Type B pancreatic cell (in vitro differentiated cells): ENCODE measurements around the gene DMD. TPM values are rescaled to one million over a fixed set of nuclear protein-coding genes. Genes with fewer than 3 reads are reported as not detected.

ENCODE experiments used
- DNase-seq: peaks from one replicate; pipeline ENCODE4 v3.0.0; 2021; ENCODE audit warnings: mixed read lengths; ENCODE audit not compliant: unreplicated experiment; ENCODE audit errors: extremely low spot score
- H3K27ac Mint-ChIP-seq: 2 replicates; pipeline ENCODE4 v1.8.0; 2021; ENCODE audit warnings: mild to moderate bottlenecking, mixed read lengths
- H3K27me3 Mint-ChIP-seq: 2 replicates; pipeline ENCODE4 v1.8.0; 2021; ENCODE audit warnings: mixed read lengths
- H3K36me3 Mint-ChIP-seq: 2 replicates; pipeline ENCODE4 v1.8.0; 2021; ENCODE audit warnings: mixed read lengths
- H3K4me1 Mint-ChIP-seq: one replicate; pipeline ENCODE4 v1.8.0; 2021; ENCODE audit warnings: mixed read lengths; ENCODE audit not compliant: unreplicated experiment
- H3K4me3 Mint-ChIP-seq: 2 replicates; pipeline ENCODE4 v1.8.0; 2021; ENCODE audit warnings: mild to moderate bottlenecking, mixed read lengths
- H3K9me3 Mint-ChIP-seq: 2 replicates; pipeline ENCODE4 v1.8.0; 2021; ENCODE audit warnings: mixed read lengths
- total RNA-seq: library from RNA; stranded (reverse); gene quantifications from 2 replicates; pipeline ENCODE4 v1.2.1, GENCODE V29; 2021; ENCODE audit warnings: low replicate concordance
- TF ChIP-seq, protein P1 (sequence below): fragments of 200-600 bp; sonication (generic); conservative IDR thresholded peaks from 2 replicates; pipeline ENCODE4 v1.5.0; 2021; ENCODE audit warnings: antibody characterized with exemption, mild to moderate bottlenecking

DMD gene
- total RNA-seq, 1 donor from 2014 or later = 57.1 TPM

DNA sequence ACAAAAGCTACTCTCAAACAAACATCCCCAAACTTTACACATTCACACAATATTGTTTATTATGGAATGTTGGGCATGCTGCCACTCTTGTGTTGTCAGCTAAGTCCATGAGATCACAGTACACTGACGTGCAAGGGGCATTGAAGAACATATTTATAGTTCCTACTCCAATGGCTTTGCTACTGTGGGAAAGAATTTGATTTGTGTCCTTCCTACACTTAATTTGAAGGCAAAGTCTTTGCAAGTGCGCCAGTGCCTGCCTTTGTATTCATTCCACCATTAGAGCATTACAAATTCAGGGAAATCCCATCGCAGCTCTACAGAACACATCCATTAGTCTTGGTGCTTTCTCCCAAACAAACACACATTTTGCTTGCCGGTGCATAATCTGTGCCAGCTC lies 2094.1 kb downstream of the DMD start:
- no peaks in the 10 kb centered on the region for H3K4me1 Mint-ChIP-seq
- no peak for DNase-seq
- peaks cover 7% of the 10 kb centered on the region for H3K9me3 Mint-ChIP-seq
- no peaks in the 10 kb centered on the region for H3K36me3 Mint-ChIP-seq
- peaks cover 6% of the 10 kb centered on the region for H3K27me3 Mint-ChIP-seq
- no peak overlapping the region for H3K4me3 Mint-ChIP-seq
- no peak overlapping the region for H3K27ac Mint-ChIP-seq
- TF ChIP-seq, protein P1, sequence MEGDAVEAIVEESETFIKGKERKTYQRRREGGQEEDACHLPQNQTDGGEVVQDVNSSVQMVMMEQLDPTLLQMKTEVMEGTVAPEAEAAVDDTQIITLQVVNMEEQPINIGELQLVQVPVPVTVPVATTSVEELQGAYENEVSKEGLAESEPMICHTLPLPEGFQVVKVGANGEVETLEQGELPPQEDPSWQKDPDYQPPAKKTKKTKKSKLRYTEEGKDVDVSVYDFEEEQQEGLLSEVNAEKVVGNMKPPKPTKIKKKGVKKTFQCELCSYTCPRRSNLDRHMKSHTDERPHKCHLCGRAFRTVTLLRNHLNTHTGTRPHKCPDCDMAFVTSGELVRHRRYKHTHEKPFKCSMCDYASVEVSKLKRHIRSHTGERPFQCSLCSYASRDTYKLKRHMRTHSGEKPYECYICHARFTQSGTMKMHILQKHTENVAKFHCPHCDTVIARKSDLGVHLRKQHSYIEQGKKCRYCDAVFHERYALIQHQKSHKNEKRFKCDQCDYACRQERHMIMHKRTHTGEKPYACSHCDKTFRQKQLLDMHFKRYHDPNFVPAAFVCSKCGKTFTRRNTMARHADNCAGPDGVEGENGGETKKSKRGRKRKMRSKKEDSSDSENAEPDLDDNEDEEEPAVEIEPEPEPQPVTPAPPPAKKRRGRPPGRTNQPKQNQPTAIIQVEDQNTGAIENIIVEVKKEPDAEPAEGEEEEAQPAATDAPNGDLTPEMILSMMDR = no peak

DNA sequence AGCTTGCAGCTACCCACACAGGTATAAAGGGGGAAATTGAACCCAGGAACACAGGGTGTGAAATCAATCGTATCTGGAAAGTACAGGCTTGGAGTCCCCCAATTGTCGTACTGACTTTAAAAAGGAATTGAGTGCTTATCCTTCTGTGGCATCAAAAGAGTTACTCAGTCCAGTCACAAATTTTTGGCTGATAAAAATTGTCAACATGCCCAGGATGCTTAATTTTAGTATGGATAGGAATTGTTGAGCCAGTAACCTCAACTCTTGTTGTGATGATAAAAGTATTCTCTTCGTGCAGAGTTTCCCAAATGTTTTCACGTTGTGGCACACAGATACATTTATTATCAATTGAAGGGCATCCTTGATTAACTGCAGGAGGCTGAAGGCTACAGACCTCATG lies 2096.0 kb downstream of the DMD start:
- Mint-ChIP-seq H3K36me3 (no peaks in the 10 kb centered on the region), H3K4me3 (no peak overlapping the region), H3K27me3 (peaks cover 6% of the 10 kb centered on the region), H3K9me3 (peaks cover 9% of the 10 kb centered on the region), H3K27ac (no peak overlapping the region), H3K4me1 (no peaks in the 10 kb centered on the region)
- TF ChIP-seq, protein P1 = no peak
- no peak for DNase-seq

DNA sequence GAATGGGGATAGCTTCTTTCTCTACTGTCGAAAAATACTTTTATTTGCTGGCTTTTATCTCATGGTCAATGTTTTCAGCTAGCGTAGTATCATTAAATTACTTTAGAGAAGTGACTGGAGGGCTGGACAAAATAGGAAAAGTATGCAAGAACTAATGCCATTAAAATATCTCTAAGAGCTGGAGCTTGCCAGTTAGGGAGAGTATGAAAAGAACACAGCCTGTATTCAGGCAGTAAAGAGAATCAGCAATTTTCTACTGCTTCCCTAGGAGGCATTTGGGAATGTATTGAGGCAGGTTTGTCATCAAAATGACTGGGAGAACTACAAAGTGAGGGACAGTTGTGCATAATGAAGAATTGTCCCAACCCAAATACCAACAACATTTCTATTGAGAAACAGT lies 2096.5 kb downstream of the DMD start:
- H3K27ac Mint-ChIP-seq = no peak overlapping the region
- H3K27me3 Mint-ChIP-seq = peaks cover 6% of the 10 kb centered on the region
- no peaks in the 10 kb centered on the region for H3K4me1 Mint-ChIP-seq

DNA sequence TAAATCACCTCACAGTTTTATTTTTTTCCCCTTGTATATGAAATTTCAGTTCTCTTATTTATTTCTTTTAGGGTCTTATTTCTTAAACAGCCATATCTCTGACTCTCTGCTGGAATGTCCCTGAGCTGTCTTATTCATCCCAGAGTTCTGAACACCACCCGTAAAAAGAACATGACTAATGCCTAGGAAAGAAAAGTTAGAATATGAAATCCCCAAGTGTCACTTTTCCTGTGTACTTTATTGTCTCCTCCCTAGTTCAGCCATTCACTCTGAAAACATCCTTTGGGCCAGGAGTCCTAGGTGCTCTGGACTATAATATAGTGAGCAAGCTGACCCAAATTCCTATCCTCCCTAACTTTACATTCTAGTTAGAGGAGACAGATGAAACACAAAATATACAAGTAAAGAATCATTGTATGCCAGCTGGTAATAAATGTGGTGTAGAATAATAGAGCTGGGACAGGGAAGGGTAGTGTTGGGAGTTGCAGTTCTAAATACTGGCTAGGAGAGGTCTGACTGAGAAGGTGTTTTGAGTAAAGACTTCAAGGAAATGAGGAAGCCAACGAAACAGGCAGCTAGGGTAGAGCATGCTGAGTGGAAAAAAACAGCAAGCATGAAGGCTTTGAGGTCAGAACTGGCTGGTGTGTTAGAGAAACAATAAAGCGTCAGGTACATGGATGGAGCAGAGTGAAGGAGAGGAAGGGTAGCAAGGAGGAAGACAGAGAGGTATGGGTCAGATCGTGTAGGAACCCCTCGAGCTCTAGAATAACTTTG lies 2098.9 kb downstream of the DMD start:
- no peaks in the 10 kb centered on the region for H3K4me1 Mint-ChIP-seq
- TF ChIP-seq, protein P1 = no peak
- no peak for DNase-seq
- no peaks in the 10 kb centered on the region for H3K36me3 Mint-ChIP-seq
- peaks cover 9% of the 10 kb centered on the region for H3K9me3 Mint-ChIP-seq
- H3K4me3 Mint-ChIP-seq = no peak overlapping the region
- peaks cover 6% of the 10 kb centered on the region for H3K27me3 Mint-ChIP-seq
- H3K27ac Mint-ChIP-seq = no peak overlapping the region

More for the DNA sequence above, 2096.5 kb downstream of the DMD start:
- DNase-seq = no peak
- Mint-ChIP-seq H3K9me3 (peaks cover 9% of the 10 kb centered on the region), H3K36me3 (no peaks in the 10 kb centered on the region), H3K4me3 (no peak overlapping the region)
- TF ChIP-seq, protein P1 = no peak

DNA sequence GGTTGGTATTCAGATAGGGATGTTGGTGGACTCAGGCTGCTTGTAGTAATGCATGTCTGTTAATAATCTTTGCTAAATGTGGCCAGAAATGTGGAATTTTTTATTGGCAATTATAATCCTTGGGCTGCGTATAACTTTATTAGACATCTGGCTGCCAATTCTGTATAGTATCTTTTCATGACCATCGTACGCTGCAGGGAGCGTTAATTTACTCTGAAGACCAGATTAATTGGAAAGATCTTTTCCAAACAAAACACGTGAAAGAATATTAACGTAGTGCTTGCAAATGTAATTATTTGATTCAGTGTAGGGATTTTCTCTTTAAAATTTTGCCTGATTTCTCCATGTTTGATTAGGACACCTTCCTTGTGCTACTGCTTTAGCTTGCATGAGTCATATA lies 2100.7 kb downstream of the DMD start:
- no peak overlapping the region for H3K4me3 Mint-ChIP-seq
- peaks cover 9% of the 10 kb centered on the region for H3K9me3 Mint-ChIP-seq
- TF ChIP-seq, protein P1 = no peak
- peaks cover 6% of the 10 kb centered on the region for H3K27me3 Mint-ChIP-seq
- no peaks in the 10 kb centered on the region for H3K4me1 Mint-ChIP-seq
- no peaks in the 10 kb centered on the region for H3K36me3 Mint-ChIP-seq
- H3K27ac Mint-ChIP-seq = no peak overlapping the region
- DNase-seq = no peak
